ENCODE data around the gene PAK4.

The PAK4 gene

GRCh38 chr19:39146091-39146490 lies 20.5 kb downstream of the PAK4 start:
- Mint-ChIP-seq H3K27me3 (no peaks in the 10 kb centered on the region), H3K36me3 (ENCODE audit: low read depth) (peaks cover 3% of the 10 kb centered on the region), H3K4me1 (ENCODE audit: low read depth) (peaks cover 12% of the 10 kb centered on the region), H3K4me3 (no peak overlapping the region), H3K27ac (no peak overlapping the region), H3K9me3 (no peaks in the 10 kb centered on the region)

GRCh38 chr19:39146686-39147450 lies 21.3 kb downstream of the PAK4 start:
- H3K27ac Mint-ChIP-seq: no peak overlapping the region
- no peaks in the 10 kb centered on the region for H3K27me3 Mint-ChIP-seq
- H3K9me3 Mint-ChIP-seq: no peaks in the 10 kb centered on the region
- peaks cover 3% of the 10 kb centered on the region for H3K36me3 Mint-ChIP-seq (ENCODE audit: low read depth)
- H3K4me1 Mint-ChIP-seq (ENCODE audit: low read depth): peaks cover 12% of the 10 kb centered on the region
- no peak overlapping the region for H3K4me3 Mint-ChIP-seq

GRCh38 chr19:39147480-39147879 lies 21.9 kb downstream of the PAK4 start:
- H3K27me3 Mint-ChIP-seq: no peaks in the 10 kb centered on the region
- no peaks in the 10 kb centered on the region for H3K9me3 Mint-ChIP-seq
- H3K4me1 Mint-ChIP-seq (ENCODE audit: low read depth): peaks cover 12% of the 10 kb centered on the region
- peaks cover 3% of the 10 kb centered on the region for H3K36me3 Mint-ChIP-seq (ENCODE audit: low read depth)
- no peak overlapping the region for H3K4me3 Mint-ChIP-seq
- no peak overlapping the region for H3K27ac Mint-ChIP-seq

GRCh38 chr19:39148939-39149529 lies 23.4 kb downstream of the PAK4 start:
- H3K4me3 Mint-ChIP-seq: no peak overlapping the region

GRCh38 chr19:39150235-39150634 lies 24.6 kb downstream of the PAK4 start:
- no peak overlapping the region for H3K27ac Mint-ChIP-seq
- H3K36me3 Mint-ChIP-seq (ENCODE audit: low read depth): peaks cover 3% of the 10 kb centered on the region
- H3K4me3 Mint-ChIP-seq: no peak overlapping the region
- H3K4me1 Mint-ChIP-seq (ENCODE audit: low read depth): no peaks in the 10 kb centered on the region
- no peaks in the 10 kb centered on the region for H3K9me3 Mint-ChIP-seq
- H3K27me3 Mint-ChIP-seq: no peaks in the 10 kb centered on the region

More at GRCh38 chr19:39148939-39149529, 23.4 kb downstream of the PAK4 start:
- Mint-ChIP-seq H3K4me1 (ENCODE audit: low read depth) (peaks cover 5% of the 10 kb centered on the region), H3K27me3 (no peaks in the 10 kb centered on the region), H3K9me3 (no peaks in the 10 kb centered on the region), H3K36me3 (ENCODE audit: low read depth) (peaks cover 3% of the 10 kb centered on the region), H3K27ac (no peak overlapping the region)

GRCh38 chr19:39150807-39151600 lies 25.4 kb downstream of the PAK4 start:
- Mint-ChIP-seq H3K4me1 (ENCODE audit: low read depth) (no peaks in the 10 kb centered on the region), H3K9me3 (no peaks in the 10 kb centered on the region), H3K4me3 (no peak overlapping the region), H3K27ac (no peak overlapping the region), H3K27me3 (no peaks in the 10 kb centered on the region), H3K36me3 (ENCODE audit: low read depth) (peaks cover 3% of the 10 kb centered on the region)

- Mint-ChIP-seq H3K4me1 (ENCODE audit: low read depth) (peaks cover 3% of the 10 kb centered on the region), H3K27me3 (no peaks in the 10 kb centered on the region), H3K4me3 (no peak overlapping the region), H3K27ac (no peak overlapping the region), H3K9me3 (no peaks in the 10 kb centered on the region), H3K36me3 (ENCODE audit: low read depth) (peaks cover 3% of the 10 kb centered on the region)
Measured at GRCh38 chr19:39152066-39152465, 26.5 kb downstream of the PAK4 start.

GRCh38 chr19:39154100-39154628 lies 28.6 kb downstream of the PAK4 start:
- Mint-ChIP-seq H3K36me3 (ENCODE audit: low read depth) (no peaks in the 10 kb centered on the region), H3K4me1 (ENCODE audit: low read depth) (peaks cover 4% of the 10 kb centered on the region), H3K27ac (no peak overlapping the region), H3K27me3 (no peaks in the 10 kb centered on the region), H3K4me3 (no peak overlapping the region), H3K9me3 (no peaks in the 10 kb centered on the region)

GRCh38 chr19:39154629-39155100 lies 29.1 kb downstream of the PAK4 start:
- Mint-ChIP-seq H3K36me3 (ENCODE audit: low read depth) (no peaks in the 10 kb centered on the region), H3K9me3 (no peaks in the 10 kb centered on the region), H3K27me3 (no peaks in the 10 kb centered on the region), H3K27ac (no peak overlapping the region), H3K4me3 (no peak overlapping the region), H3K4me1 (ENCODE audit: low read depth) (peaks cover 4% of the 10 kb centered on the region)

GRCh38 chr19:39155114-39155700 lies 29.6 kb downstream of the PAK4 start:
- no peaks in the 10 kb centered on the region for H3K36me3 Mint-ChIP-seq (ENCODE audit: low read depth)

GRCh38 chr19:39155741-39156140 lies 30.2 kb downstream of the PAK4 start:
- no peak overlapping the region for H3K4me3 Mint-ChIP-seq
- H3K27ac Mint-ChIP-seq: no peak overlapping the region
- no peaks in the 10 kb centered on the region for H3K36me3 Mint-ChIP-seq (ENCODE audit: low read depth)
- no peaks in the 10 kb centered on the region for H3K27me3 Mint-ChIP-seq
- no peaks in the 10 kb centered on the region for H3K9me3 Mint-ChIP-seq
- peaks cover 4% of the 10 kb centered on the region for H3K4me1 Mint-ChIP-seq (ENCODE audit: low read depth)

More at GRCh38 chr19:39155114-39155700, 29.6 kb downstream of the PAK4 start:
- no peak overlapping the region for H3K4me3 Mint-ChIP-seq
- no peaks in the 10 kb centered on the region for H3K27me3 Mint-ChIP-seq
- H3K9me3 Mint-ChIP-seq: no peaks in the 10 kb centered on the region
- no peak overlapping the region for H3K27ac Mint-ChIP-seq
- peaks cover 4% of the 10 kb centered on the region for H3K4me1 Mint-ChIP-seq (ENCODE audit: low read depth)

GRCh38 chr19:39156326-39157230 lies 31.0 kb downstream of the PAK4 start:
- Mint-ChIP-seq H3K36me3 (ENCODE audit: low read depth) (no peaks in the 10 kb centered on the region), H3K4me1 (ENCODE audit: low read depth) (peaks cover 4% of the 10 kb centered on the region), H3K27ac (no peak overlapping the region), H3K27me3 (no peaks in the 10 kb centered on the region), H3K4me3 (no peak overlapping the region), H3K9me3 (no peaks in the 10 kb centered on the region)

GRCh38 chr19:39157275-39157996 lies 31.9 kb downstream of the PAK4 start:
- Mint-ChIP-seq H3K27ac (no peak overlapping the region), H3K4me1 (ENCODE audit: low read depth) (peaks cover 5% of the 10 kb centered on the region), H3K9me3 (no peaks in the 10 kb centered on the region), H3K27me3 (no peaks in the 10 kb centered on the region), H3K36me3 (ENCODE audit: low read depth) (no peaks in the 10 kb centered on the region), H3K4me3 (no peak overlapping the region)
